SK-N-SH (cell line): Measurements from ENCODE around the gene SEC14L1. TPM values are rescaled to one million over a fixed set of nuclear protein-coding genes. Genes with fewer than 3 reads are reported as not detected.

Experiments
- CTCF ChIA-PET: fragments of 300-600, 350-600 bp; formaldehyde crosslinking; extraction: SDS; loops from one replicate; lab custom pipeline; 2021; lab: Yijun Ruan, JAX
- POLR2A ChIA-PET: fragments of 350-600 bp; sonication (Branson Sonifier 250); formaldehyde crosslinking; extraction: SDS; loops from one replicate; lab custom pipeline; 2020; ENCODE audit warnings: antibody characterized with exemption, inconsistent platforms; lab: Yijun Ruan, JAX
- DNase-seq: peaks from one replicate; pipeline ENCODE4 v3.0.0; 2012
- H2AFZ ChIP-seq: fragments of 200-600 bp; sonication (generic); 2 replicates; pipeline ENCODE4 v1.8.1; 2016; ENCODE audit warnings: antibody characterized with exemption, mild to moderate bottlenecking, low read depth
- H3F3A ChIP-seq: fragments of 200-600 bp; sonication (generic); replicated peaks from 2 replicates; pipeline ENCODE3; 2016; ENCODE audit warnings: antibody characterized with exemption, mild to moderate bottlenecking; ENCODE audit not compliant: insufficient read depth
- H3K27ac ChIP-seq, 2 experiments: fragments of 200-500 bp in 1 of 2; fragments of 200-600 bp in 1 of 2; sonication (Bioruptor generic) in 1 of 2; sonication (generic), shearing (Covaris generic) in 1 of 2; 2 replicates each; pipeline versions ENCODE4 v1.5.1 to v1.6.1; 2014 to 2016; ENCODE audit warnings: low read depth in 2 of 2, inconsistent platforms in 1 of 2, low read length in 1 of 2, mild to moderate bottlenecking in 1 of 2, mixed read lengths in 1 of 2
- H3K27me3 ChIP-seq: fragments of 200-600 bp; sonication (generic), shearing (Covaris generic); 2 replicates; pipeline ENCODE4 v1.6.1; 2016; ENCODE audit warnings: mixed run types; ENCODE audit not compliant: insufficient read depth
- H3K36me3 ChIP-seq, 2 experiments: fragments of 200-500 bp in 1 of 2; fragments of 200-600 bp in 1 of 2; sonication (Bioruptor generic) in 1 of 2; sonication (generic) in 1 of 2; replicated peaks in 1 of 2; 2 replicates each; pipeline versions ENCODE3 to v1.5.1; 2014 to 2016; ENCODE audit warnings: low read length in 1 of 2, mild to moderate bottlenecking in 1 of 2; ENCODE audit not compliant: insufficient read depth in 2 of 2, control insufficient read depth in 1 of 2
- H3K4me1 ChIP-seq, 2 experiments: fragments of 200-500 bp in 1 of 2; fragments of 200-600 bp in 1 of 2; sonication (Bioruptor generic) in 1 of 2; sonication (generic), shearing (Covaris generic) in 1 of 2; 2 replicates each; pipeline versions ENCODE4 v1.5.1 to v1.6.1; 2014 to 2016; ENCODE audit warnings: low read depth in 1 of 2, low read length in 1 of 2, mixed run types in 1 of 2; ENCODE audit not compliant: insufficient read depth in 2 of 2, control insufficient read depth in 1 of 2
- H3K4me2 ChIP-seq: fragments of 200-600 bp; sonication (generic), shearing (Covaris generic); 2 replicates; pipeline ENCODE4 v1.6.1; 2017; ENCODE audit warnings: mixed run types
- H3K4me3 ChIP-seq, 2 experiments: fragments of 200-500 bp in 1 of 2; fragments of 200-600 bp in 1 of 2; sonication (Bioruptor generic) in 1 of 2; sonication (generic), shearing (Covaris generic) in 1 of 2; 2 replicates each; pipeline versions ENCODE4 v1.5.1 to v1.8.1; 2014 to 2016; ENCODE audit warnings: low read depth in 2 of 2, inconsistent platforms in 1 of 2, low read length in 1 of 2, mild to moderate bottlenecking in 1 of 2, mixed read lengths in 1 of 2, moderate library complexity in 1 of 2
- H3K79me2 ChIP-seq: fragments of 200-600 bp; sonication (generic); 2 replicates; pipeline ENCODE4 v1.8.1; 2017; ENCODE audit warnings: mild to moderate bottlenecking; ENCODE audit not compliant: insufficient read depth
- H3K9ac ChIP-seq: fragments of 200-600 bp; sonication (generic); 2 replicates; pipeline ENCODE4 v1.6.1; 2017; ENCODE audit warnings: mixed run types
- H3K9me2 ChIP-seq: fragments of 200-600 bp; sonication (generic); 2 replicates; pipeline ENCODE4 v1.6.1; 2017; ENCODE audit warnings: mixed run types
- H3K9me3 ChIP-seq: fragments of 200-600 bp; sonication (generic); 2 replicates; pipeline ENCODE4 v1.6.1; 2017; ENCODE audit warnings: mixed run types, mild to moderate bottlenecking, moderate library complexity
- H4K20me1 ChIP-seq: fragments of 200-600 bp; sonication (generic); 2 replicates; pipeline ENCODE4 v1.6.1; 2017; ENCODE audit warnings: mild to moderate bottlenecking, mixed run types; ENCODE audit not compliant: insufficient read depth
- CHD2 ChIP-seq: fragments of 150-350 bp; IDR thresholded peaks from 2 replicates; pipeline ENCODE4 v1.6.1; 2018; ENCODE audit warnings: low read length; ENCODE audit not compliant: partially characterized antibody
- ELF1 ChIP-seq: IDR thresholded peaks from 2 replicates; pipeline ENCODE4 v1.4.0; 2012
- EZH2phosphoT487 ChIP-seq: fragments of 200-600 bp; sonication (generic); IDR thresholded peaks from 2 replicates; pipeline ENCODE4 v1.6.1; 2017; ENCODE audit warnings: low read depth, mixed run types, mild to moderate bottlenecking, antibody characterized with exemption, moderate library complexity, borderline replicate concordance
- FOSL2 ChIP-seq: IDR thresholded peaks from 2 replicates; pipeline ENCODE4 v1.4.0; 2012; ENCODE audit warnings: low read depth, mild to moderate bottlenecking, moderate library complexity, borderline replicate concordance
- FOXM1 ChIP-seq: IDR thresholded peaks from 2 replicates; pipeline ENCODE4 v1.4.0; 2012; ENCODE audit warnings: low read depth, mild to moderate bottlenecking
- MEF2A ChIP-seq: IDR thresholded peaks from 2 replicates; pipeline ENCODE4 v1.4.0; 2012; ENCODE audit warnings: low read depth, borderline replicate concordance
- NFIC ChIP-seq: IDR thresholded peaks from 2 replicates; pipeline ENCODE4 v1.4.0; 2012; ENCODE audit warnings: borderline replicate concordance
- POLR2AphosphoS5 ChIP-seq: IDR thresholded peaks from 2 replicates; pipeline ENCODE4 v1.6.1; 2012; ENCODE audit warnings: low read depth, low read length
- RAD21 ChIP-seq: IDR thresholded peaks from 2 replicates; pipeline ENCODE4 v1.6.1; 2012; ENCODE audit warnings: mild to moderate bottlenecking, low read length
- RXRA ChIP-seq: IDR thresholded peaks from 2 replicates; pipeline ENCODE4 v1.4.0; 2012; ENCODE audit warnings: low read depth, mild to moderate bottlenecking, borderline replicate concordance
- SIN3A ChIP-seq: IDR thresholded peaks from 2 replicates; pipeline ENCODE4 v1.6.1; 2012; ENCODE audit warnings: low read depth, mild to moderate bottlenecking, low read length, moderate library complexity, borderline replicate concordance
- TAF1 ChIP-seq: IDR thresholded peaks from 2 replicates; pipeline ENCODE4 v1.6.1; 2012; ENCODE audit warnings: low read depth, mild to moderate bottlenecking, low read length, moderate library complexity, borderline replicate concordance
- WGBS: methylation state at CpG from one replicate; pipeline ENCODE4 v1.1.6; 2017; ENCODE audit warnings: low lambda C conversion rate; 5-methylcytosine and 5-hydroxymethylcytosine counted together
- polyA plus RNA-seq, 3 experiments: library from polyadenylated mRNA; depleted of rRNA; stranded (reverse); fragments of >200 nt; gene quantifications; 2 replicates each; pipeline ENCODE4 v1.2.3, GENCODE V29; 2012
- TF ChIP-seq, protein P1 (sequence below): fragments of 150-350 bp; IDR thresholded peaks from 2 replicates; pipeline ENCODE4 v1.6.1; 2016; ENCODE audit warnings: mild to moderate bottlenecking, low read depth, low read length

SEC14L1 gene
- polyA plus RNA-seq, 1 of the 3 experiments (the other 2 are of a cell fraction) = 62.4 TPM

DNA sequence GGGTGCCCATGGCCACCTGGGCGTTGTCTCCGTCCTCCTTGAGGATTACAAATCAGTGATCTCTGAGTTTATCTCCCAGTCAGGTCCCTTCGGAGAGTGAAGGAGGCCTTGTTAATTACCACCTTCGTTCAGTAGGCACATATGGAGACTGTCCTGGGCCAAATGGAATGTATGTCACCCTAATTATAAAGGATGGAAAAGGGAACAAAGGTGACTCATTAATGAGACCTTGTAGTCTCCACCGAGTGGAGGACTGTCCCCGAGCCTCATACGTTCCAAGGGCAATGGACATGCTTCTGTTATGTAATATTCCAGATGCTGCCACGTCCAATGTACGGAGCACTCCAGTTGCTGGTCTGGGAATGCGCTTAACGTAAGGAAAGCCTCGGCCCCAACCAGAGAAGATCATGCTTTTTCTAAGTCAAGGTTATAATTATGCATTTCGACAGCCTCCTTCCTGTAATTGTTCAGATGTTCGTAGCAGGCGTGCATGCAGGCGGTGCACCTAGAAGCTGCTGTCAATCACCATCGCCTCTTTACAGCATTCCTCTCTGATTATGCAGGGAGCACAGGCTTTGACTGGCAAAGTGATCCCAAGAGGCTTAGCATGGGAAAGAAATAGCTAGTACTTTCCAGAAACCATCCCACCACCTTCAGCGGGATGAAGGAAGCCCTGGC, 22.4 kb upstream of the SEC14L1 start:
- no peak for TF ChIP-seq NFIC
- no peak for TF ChIP-seq EZH2phosphoT487
- TF ChIP-seq RXRA = no peak
- no peak for TF ChIP-seq MEF2A
- no peak for TF ChIP-seq FOXM1
- Histone ChIP-seq H3K36me3 (no peaks in the 10 kb centered on the region), H3K79me2 (no peaks in the 10 kb centered on the region), H3K4me2 (no peak overlapping the region), H3K4me1 (peaks cover 0 to 16% of the 10 kb centered on the region in 2 experiments; a peak in 2 of 4 replicates), H3K9ac (no peak overlapping the region), H3K27me3 (no peaks in the 10 kb centered on the region), H2AFZ (no peak overlapping the region), H3K9me2 (no peaks in the 10 kb centered on the region), H3F3A (peaks cover 18% of the 10 kb centered on the region), H3K9me3 (no peaks in the 10 kb centered on the region), H4K20me1 (no peaks in the 10 kb centered on the region), H3K4me3 (no peak overlapping the region), H3K27ac (no peak overlapping the region)
- no peak for DNase-seq
- ChIA-PET CTCF (interaction anchor here (1.3 to 2.1 kb wide), 4 partner anchors 10 to 153 kb away, joined by 3 to 7 read pairs (median 4); no protein-coding TSS in a partner anchor), POLR2A (no interaction called here)
- 95% methylated on average over 18 of the region's 18 CpGs for WGBS

GRCh38 chr17:77119668-77120301, 21.0 kb upstream of the SEC14L1 start:
- no peak overlapping the region for H3K9ac ChIP-seq
- H3K79me2 ChIP-seq = no peaks in the 10 kb centered on the region
- no peak overlapping the region for H3K27ac ChIP-seq
- H3F3A ChIP-seq = peaks cover 32% of the 10 kb centered on the region
- no peak overlapping the region for H3K4me2 ChIP-seq
- WGBS = 96% methylated on average over 10 of the region's 10 CpGs
- ChIA-PET POLR2A (interaction anchor here (1.0 kb wide), 1 partner anchor 10 kb away, joined by 4 read pairs; no protein-coding TSS in a partner anchor), CTCF (interaction anchor here (1.2 to 2.1 kb wide), 6 partner anchors 10 to 151 kb away, joined by 3 to 7 read pairs (median 5); no protein-coding TSS in a partner anchor)
- peaks cover 0 to 29% of the 10 kb centered on the region in 2 experiments; a peak in 3 of 4 replicates for H3K4me1 ChIP-seq
- H3K4me3 ChIP-seq = no peak overlapping the region
- TF ChIP-seq SIN3A = no peak
- TF ChIP-seq POLR2AphosphoS5 = no peak
- no peak for TF ChIP-seq MEF2A
- TF ChIP-seq EZH2phosphoT487 = no peak
- TF ChIP-seq TAF1 = no peak
- no peak for TF ChIP-seq ELF1
- TF ChIP-seq, protein P1, sequence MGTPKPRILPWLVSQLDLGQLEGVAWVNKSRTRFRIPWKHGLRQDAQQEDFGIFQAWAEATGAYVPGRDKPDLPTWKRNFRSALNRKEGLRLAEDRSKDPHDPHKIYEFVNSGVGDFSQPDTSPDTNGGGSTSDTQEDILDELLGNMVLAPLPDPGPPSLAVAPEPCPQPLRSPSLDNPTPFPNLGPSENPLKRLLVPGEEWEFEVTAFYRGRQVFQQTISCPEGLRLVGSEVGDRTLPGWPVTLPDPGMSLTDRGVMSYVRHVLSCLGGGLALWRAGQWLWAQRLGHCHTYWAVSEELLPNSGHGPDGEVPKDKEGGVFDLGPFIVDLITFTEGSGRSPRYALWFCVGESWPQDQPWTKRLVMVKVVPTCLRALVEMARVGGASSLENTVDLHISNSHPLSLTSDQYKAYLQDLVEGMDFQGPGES = no peak
- TF ChIP-seq RAD21 = no peak
- no peak for TF ChIP-seq CHD2
- TF ChIP-seq FOSL2 = no peak
- H3K27me3 ChIP-seq = no peaks in the 10 kb centered on the region
- no peaks in the 10 kb centered on the region for H3K9me2 ChIP-seq
- no peaks in the 10 kb centered on the region for H4K20me1 ChIP-seq
- DNase-seq = no peak
- H3K36me3 ChIP-seq = no peaks in the 10 kb centered on the region
- no peaks in the 10 kb centered on the region for H3K9me3 ChIP-seq
- no peak overlapping the region for H2AFZ ChIP-seq
